NCI-H2227 (cell line): Measurements from ENCODE around the gene CAPN10.
A peak's percentile ranks its signal among the peaks of the same experiment; 100 is the strongest.

Experiments used
- DNase-seq: peaks from one replicate; lab custom pipeline; 2025; ENCODE audit not compliant: unreplicated experiment; lab: John Stamatoyannopoulos, UW

The CAPN10 gene

DNA sequence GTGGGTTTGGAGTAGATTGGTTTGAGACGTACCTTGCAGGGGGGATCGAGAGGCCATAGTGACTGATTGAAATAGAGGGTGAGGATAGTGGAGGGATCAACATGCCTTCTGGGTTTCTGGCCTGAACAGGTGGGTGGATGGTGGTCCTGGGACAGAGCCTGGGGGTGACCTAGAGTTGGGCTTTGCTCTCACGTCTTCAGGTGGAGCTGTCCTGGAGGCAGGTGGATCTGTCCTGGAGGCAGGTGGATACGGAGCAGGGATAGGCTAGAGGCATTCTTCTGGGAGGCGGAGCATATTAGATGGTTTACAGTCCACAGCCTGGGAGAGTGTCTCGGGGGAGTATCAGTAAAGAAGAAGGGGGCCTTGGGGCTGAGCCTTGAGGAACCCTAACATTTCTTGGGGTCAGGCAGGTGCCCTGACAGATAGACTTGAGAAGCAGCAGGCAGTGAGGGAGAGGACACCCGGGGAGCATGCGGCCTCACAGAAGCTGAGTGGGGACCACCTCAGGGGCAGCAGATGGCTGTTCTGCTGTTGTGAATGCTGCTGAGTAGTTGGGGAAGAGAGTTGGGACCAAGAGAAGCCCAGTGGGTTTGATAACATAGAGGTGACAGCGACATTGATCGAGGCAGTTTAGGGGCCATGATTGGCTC is 1.6 kb downstream of the CAPN10 start:
- DNase-seq = no peak

DNA sequence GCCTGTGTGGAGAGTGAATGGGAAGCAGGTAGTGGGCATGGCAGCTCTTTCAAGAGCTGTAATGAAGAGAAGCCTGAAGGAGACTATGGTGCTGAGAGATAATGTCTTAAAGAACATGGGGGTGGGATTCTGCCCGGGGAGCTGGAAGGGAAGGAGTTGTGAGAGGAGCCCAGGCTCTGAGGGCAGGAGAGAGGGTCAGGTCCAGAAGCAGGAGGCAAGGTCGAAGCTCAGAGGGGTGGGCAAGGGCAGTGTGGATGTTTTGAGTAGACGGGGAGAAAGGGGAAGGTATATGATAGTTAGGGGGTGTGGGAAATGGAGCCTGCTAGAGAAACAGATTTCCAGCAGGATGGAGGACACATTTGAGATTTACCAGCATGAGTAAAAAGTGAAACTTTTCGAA is 2.1 kb downstream of the CAPN10 start:
- no peak for DNase-seq

DNA sequence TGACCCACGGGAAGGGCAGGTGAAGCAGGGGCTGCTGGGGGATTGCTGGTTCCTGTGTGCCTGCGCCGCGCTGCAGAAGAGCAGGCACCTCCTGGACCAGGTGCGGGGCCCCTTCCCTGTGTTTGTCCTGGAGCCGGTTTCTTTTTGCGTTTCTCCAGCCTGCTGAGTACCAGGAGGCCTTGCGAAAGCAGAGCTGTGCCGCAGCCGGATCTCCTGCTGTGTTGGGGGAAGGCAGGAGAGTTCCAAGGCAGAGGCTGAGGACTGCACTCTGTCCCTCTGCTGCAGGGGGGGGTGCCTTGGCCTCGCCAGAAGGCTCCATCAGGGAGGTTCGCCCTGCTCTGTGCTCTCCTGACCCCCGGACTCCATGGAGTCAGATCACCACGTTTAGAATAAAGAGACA is 2.8 kb downstream of the CAPN10 start:
- DNase-seq = no peak

DNA sequence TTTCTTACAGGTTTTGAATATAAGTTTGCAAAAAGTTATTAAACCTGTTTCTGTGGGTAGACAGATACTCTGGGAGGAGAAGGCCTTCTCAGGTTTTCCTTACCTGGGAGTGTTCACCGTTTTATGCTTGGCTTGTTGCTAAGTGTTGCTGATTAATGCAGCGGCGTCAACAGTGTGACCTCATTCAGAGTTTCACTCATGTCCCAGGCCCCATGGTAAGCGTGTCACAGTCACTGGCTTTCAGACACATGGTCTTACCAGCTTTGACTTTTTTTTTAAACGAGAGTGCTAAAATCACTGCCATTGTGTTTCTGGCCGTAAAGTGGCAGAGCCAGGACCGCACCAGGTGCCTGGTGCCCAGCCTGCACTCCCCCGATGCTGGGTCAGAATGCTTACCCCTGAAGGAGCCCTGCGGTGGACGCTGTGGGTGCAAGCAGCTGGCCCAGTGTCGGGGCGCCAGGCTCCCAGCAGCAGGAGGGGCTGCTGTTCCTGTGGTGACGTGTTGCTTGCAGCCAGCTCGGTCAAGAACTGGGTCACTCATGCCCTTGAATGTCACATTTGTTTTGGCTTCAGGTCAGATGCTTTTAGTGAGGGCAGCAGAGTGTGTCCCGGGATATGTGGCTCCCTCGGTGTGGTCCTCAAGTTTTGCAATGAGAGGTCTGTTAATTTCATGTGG is 3.5 kb downstream of the CAPN10 start:
- DNase-seq = no peak

DNA sequence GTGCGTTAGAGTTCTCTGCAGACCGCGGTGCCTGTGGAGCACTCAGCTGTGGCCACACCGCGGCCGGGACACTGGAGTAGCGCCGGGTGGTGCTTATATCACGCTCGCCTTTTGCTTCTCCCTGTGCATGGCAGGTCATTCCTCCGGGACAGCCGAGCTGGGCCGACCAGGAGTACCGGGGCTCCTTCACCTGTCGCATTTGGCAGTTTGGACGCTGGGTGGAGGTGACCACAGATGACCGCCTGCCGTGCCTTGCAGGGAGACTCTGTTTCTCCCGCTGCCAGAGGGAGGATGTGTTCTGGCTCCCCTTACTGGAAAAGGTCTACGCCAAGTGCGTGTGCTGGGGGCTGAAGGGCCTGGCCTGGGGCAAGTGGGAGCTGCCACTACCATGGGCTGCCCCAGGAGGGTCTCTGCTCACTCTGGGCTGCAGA is 4.2 kb downstream of the CAPN10 start:
- no peak for DNase-seq

DNA sequence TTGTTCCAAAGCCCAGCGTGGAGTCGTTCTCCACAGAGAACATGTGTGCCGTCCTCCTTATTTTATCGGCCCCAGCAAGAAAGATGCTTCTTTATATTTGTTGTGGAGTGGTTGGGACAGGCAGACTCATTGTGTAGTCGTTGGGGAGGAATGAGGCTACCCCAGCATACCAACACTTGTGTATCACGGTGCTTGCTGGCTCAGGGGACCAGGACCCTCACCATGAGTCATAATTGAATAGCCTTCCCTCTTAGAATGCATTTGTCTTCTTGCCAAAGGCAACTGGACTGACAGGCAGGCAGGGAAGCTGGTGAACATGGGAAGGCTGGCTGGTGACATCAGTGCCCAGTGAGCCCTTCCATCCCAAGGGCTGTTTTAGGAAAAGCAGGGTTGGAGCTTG is 4.7 kb downstream of the CAPN10 start:
- DNase-seq = no peak

DNA sequence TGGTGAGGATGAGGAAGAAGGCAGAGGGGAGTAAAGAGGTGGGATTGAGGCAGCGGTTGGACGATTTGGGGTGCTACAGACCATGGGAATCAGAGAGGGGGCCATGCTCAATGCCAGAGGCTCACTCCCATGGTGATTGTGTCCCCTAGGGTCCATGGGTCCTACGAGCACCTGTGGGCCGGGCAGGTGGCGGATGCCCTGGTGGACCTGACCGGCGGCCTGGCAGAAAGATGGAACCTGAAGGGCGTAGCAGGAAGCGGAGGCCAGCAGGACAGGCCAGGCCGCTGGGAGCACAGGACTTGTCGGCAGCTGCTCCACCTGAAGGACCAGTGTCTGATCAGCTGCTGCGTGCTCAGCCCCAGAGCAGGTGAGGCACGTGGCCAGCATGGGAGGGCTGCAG is 5.2 kb downstream of the CAPN10 start:
- DNase-seq = no peak

DNA sequence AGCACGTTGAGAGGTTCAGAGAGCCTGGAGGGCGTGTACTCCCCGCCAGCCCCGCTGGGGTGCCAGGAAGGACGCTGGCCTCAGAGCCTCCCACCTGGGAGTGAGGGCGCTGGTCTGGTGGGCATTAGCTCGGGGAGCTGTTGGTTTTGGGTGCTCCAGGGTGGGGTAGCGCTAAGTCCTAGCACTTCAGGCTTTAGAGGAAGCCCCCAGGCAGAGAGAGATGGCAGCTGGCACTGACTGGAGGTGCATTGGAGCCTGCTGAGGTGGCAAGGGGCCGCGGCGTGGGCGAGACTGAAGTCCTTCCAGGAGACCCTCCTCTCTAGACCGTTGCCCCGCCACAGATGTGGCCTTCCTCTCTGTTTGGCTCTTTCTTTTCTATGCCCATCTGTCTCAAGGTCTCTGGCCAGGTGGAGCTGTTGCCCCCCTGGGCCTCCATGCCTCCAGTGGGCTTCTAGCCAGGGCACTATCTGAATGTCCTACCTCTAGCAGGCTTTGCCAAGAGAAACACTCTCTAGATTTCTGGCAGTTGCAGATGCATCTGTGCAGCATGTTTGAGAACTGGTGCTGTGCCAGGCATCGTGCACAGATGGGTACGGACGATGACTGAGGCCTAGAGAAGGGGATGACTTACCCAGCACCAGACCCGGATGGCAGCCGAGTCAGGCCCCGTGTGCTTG is 6.6 kb downstream of the CAPN10 start:
- no peak for DNase-seq

DNA sequence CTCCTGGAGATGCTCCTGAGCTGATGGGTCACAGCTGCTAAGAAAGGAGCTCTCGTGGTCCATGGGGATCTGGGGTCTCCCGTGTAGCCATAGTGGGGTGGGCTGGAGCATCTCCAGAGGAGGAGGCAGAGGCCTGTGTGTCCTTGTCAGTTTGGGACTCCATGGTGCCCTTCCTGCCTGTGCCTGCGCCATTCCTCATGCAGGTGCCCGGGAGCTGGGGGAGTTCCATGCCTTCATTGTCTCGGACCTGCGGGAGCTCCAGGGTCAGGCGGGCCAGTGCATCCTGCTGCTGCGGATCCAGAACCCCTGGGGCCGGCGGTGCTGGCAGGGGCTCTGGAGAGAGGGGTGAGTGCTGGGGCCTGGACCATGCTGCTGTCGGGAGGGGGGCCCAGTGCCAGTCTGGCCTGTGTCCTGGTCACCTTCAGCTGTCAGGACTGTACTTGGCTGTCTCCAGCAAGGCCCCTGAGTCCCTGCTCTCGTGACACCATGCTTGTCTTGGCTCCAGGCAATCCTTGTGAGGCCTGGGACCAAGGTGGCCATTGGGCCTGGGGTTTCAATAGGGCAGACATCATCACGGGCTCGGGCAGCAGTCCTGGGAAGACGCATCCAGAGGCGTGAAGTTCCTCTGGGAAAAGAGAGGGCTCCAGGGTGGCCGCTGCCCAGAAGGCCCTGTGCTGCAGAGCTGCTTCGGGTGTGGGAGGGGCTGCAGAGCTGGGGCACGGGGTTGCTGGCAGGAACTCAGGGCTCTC is 7.3 kb downstream of the CAPN10 start:
- DNase-seq = no peak

DNA sequence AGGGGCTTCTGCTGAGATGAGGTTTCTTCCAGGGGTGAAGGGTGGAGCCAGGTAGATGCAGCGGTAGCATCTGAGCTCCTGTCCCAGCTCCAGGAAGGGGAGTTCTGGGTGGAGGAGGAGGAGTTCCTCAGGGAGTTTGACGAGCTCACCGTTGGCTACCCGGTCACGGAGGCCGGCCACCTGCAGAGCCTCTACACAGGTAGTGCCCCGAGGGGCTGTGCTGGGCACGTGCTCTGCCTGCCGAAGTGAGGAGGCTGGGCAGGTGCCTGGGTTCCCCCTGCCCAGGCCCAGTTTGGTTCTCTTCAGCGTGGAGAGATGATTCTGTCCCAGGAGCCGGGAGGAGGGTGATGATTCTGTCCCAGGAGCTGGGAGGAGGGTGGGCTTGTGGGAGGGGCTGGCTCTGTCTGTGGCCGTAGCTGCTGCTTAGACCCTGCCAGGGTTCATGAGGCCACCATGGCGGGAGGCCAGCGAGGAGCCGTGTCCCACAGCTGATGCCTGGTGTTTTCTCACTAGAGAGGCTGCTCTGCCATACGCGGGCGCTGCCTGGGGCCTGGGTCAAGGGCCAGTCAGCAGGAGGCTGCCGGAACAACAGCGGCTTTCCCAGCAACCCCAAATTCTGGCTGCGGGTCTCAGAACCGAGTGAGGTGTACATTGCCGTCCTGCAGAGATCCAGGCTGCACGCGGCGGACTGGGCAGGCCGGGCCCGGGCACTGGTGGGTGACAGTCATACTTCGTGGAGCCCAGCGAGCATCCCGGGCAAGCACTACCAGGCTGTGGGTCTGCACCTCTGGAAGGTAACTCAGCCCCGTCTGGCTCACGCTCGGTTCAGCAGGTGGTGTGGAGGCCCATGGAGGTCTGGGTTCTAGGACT is 8.2 kb downstream of the CAPN10 start:
- no peak for DNase-seq

DNA sequence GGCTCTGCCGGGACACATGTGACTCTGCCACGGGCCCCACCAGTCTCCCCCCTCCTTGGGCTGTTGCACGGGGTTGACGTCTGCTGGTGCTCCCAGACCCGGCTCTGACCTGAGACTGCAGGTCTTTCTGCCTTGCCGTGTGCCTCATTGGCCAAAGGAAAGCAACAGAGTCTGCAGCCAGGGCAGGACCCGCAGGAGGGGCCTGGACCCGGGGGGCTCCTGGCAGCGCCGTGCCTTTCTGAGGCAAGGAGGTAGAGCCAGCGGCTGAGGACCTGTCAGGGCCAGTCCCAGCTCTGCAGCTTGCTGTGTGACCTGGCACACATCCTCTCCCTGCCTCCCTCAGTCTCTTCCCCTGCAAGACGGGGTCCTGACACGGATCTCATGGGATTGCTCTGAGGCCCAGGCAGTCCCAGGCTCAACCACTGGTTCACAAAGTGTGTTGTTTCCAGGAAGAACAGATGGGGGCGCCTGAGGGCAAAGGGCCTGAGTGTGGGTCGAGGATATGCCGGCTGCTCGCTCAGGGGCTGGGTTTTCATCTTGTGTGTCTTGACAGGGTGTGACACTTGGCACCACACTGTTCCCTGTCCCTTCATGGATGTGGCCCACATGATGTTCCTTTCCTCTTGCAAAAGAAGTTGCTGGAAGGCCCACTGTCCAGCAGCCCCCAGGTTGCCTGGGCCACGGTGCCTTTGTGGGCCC is 9.0 kb downstream of the CAPN10 start:
- DNase-seq = peak; percentile 10

DNA sequence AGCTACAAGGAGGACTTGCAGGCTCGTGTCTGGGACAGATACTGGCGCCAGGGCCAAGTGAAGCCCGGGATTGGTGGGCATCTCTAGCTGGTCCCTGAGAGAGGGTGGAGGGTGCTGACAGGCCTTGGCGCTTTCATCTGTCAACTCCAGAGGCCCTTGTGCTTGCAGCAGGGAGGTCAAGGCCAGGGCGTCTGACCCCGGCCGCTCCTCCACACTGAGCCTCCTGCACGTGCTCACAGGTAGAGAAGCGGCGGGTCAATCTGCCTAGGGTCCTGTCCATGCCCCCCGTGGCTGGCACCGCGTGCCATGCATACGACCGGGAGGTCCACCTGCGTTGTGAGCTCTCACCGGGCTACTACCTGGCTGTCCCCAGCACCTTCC is 9.5 kb downstream of the CAPN10 start:
- DNase-seq = no peak

DNA sequence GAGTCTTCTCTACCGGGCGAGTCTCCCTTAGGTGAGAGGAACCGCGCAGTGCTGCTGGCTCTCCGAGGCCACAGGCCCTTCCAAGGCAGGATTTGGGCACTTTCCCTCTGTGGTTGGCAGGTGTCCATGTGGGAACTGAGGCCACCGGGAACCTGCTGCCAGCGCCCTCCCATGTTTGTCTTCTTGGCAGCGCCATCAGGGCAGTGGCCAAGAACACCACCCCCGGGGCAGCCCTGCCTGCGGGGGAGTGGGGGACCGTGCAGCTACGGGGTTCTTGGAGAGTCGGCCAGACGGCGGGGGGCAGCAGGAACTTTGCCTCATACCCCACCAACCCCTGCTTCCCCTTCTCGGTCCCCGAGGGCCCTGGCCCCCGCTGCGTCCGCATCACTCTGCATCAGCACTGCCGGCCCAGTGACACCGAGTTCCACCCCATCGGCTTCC is 10.0 kb downstream of the CAPN10 start:
- no peak for DNase-seq

DNA sequence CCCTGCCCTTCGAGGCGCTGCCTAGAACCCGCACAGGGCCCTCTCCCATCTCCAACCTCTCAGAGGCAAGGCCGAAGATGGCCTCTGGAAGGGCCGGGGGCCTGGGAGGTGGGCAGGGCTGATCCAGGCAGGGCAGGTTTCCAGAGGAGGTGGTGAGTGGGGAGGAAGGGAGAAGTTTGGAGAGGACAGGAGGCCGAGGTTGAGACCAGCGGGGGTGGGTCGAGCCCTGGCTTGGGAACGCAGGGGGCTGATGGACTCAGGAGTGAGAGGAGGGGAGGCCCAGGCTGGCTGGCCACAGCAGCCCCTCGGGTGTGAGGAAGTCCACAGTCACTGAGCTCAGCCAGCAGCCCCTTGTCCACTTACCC is 10.5 kb downstream of the CAPN10 start:
- no peak for DNase-seq

DNA sequence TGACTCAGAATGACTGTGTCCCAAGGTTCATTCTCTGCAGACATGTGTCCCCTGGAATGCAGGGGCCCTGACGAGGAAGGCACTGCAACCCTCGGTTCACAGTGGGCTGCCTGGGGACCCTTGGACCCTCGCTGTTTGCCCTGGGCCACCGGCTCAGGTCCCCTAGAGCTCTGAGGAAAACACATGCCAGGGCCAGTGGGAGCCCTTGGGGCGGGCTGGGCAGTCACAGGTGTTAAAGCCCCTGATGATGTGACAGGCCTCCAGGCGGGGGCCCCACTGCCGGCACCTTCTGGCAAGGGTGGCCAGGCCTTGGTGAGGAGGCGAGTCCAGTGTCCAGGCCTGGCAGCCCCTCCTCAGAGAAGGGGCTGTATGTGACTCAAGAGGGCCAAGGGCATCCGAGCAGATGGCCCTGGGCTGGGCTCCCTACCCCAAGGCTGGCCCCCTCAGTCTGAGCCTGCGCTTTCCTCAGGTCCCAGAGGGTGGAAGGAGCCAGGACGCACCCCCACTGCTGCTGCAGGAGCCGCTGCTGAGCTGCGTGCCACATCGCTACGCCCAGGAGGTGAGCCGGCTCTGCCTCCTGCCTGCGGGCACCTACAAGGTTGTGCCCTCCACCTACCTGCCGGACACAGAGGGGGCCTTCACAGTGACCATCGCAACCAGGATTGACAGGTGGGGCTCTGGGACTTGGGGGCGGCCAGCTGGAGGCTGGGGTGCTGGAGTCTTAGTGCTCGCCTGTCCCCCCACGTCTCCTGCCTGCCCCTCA is 11.1 kb downstream of the CAPN10 start:
- no peak for DNase-seq

DNA sequence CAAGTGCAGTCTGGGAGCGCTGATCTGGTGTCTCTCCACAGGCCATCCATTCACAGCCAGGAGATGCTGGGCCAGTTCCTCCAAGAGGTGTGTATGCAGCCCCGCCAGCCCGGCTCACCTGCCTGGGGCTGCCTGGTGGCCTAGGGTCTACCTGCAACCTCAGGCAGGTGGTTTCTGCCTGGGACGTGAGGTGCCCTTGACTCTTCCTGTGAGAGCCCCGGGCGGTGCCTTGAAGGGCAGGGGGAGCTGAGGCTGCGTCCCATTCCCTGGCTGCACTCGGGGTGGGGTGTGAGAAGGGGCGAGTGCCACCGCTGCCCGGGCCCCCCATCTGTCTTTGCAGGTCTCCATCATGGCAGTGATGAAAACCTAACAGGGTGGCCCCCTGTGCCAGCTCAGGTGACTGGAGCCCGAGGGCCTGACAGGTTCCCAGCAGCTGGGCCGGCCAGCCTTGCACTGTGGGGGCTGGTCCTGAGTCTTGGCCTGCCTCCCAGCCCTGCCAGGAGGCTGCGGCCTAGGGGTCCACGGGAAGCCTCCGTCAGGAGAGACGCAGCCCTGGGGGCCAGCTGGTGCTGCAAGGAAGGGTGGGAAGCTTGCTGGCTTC is 11.9 kb downstream of the CAPN10 start:
- no peak for DNase-seq

DNA sequence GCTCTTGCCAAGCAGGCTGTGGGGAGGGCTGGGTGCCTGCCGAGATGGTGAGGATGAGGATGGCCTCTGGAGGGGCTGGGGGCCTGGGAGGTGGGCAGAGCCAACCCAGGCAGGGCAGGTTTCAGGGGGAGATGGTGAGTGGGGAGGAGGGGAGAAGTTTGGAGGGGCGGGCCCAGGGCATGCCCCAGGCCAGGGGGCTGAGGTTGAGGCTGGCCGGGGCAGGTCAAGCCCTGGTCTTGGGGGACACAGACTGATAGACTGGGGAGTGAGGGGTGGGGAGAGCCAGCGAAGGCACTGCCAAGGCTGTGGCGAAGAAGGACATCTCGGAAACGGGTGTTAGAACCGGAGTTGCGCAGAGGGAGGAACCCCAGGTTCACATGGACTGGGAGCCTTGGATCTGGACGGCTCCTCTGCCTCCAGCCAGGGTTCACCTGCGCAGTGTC is 12.6 kb downstream of the CAPN10 start:
- DNase-seq = no peak

DNA sequence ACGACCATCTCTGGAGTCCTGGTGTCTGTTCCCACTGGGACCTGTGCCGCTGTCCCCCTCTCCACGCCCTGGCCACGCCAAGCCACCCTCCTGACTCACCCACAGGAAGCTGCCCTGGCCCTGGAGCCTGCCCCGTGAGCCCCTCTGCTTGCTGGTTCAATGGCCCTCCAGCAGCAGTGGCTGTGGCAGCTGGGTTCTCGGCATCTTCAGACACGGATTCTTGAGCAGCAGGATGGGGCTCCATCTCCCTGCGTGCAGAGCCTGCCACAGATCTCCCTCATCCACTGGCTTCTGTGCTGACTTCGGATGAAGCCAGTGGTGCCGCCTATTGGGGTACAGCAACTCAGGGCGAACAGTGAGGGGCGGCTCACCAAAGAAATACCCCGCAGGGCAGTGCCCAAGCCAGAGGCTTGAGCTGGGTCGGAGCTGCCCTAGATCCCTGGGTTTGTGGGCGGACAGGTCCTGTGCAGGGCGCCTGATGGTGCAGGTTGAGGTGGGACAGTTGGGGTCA is 14.0 kb downstream of the CAPN10 start:
- no peak for DNase-seq
